Left lung (tissue), 10 donors: ENCODE data around the gene PITPNM3. TPM values are rescaled to one million over a fixed set of nuclear protein-coding genes. Genes with fewer than 3 reads are reported as not detected.

Source experiments
- ATAC-seq: fragments of 200-7000 bp; cut with Tn5 transposase; one replicate; pipeline ENCODE4 v1.9.1; 2020; ENCODE audit warnings: moderate library complexity
- DNase-seq, 4 donors: peaks; one replicate each; pipeline ENCODE4 v3.0.0-alpha.2; 2013 to 2020
- H3K27ac ChIP-seq, 2 donors: fragments of 200-600 bp; sonication (generic) in 1 of 2; one replicate each; pipeline versions ENCODE4 v1.5.0 to v1.8.0; 2020 to 2021
- H3K27me3 ChIP-seq, 2 donors: fragments of 200-600 bp; sonication (generic) in 1 of 2; one replicate each; pipeline versions ENCODE4 v1.5.0 to v1.8.0; 2020 to 2021
- H3K36me3 ChIP-seq, 2 donors: fragments of 200-600 bp; sonication (generic) in 1 of 2; one replicate each; pipeline versions ENCODE4 v1.5.0 to v1.8.0; 2020 to 2021
- H3K4me1 ChIP-seq, 2 donors: fragments of 200-600 bp; one replicate each; pipeline ENCODE4 v1.8.0; 2021
- H3K4me3 ChIP-seq, 2 donors: fragments of 200-600 bp; sonication (generic) in 1 of 2; one replicate each; pipeline versions ENCODE4 v1.5.0 to v1.8.0; 2020 to 2021; ENCODE audit warnings: mild to moderate bottlenecking in 1 of 2
- H3K9me3 ChIP-seq, 2 donors: fragments of 200-600 bp; sonication (generic) in 1 of 2; one replicate each; pipeline versions ENCODE4 v1.5.0 to v1.8.0; 2020 to 2021
- CTCF ChIP-seq, 2 donors: fragments of 200-600 bp; sonication (generic) in 1 of 2; IDR thresholded peaks; one replicate each; pipeline versions ENCODE4 v1.5.0 to v1.8.0; 2021; ENCODE audit warnings: antibody characterized with exemption in 2 of 2
- intact Hi-C, 2 donors: fragments of 100-400 bp; cut with DNase I; formaldehyde crosslinking; loops; one replicate each; pipeline versions ENCODE4 v1.11.2 to v1.14.2; 2022
- polyA plus RNA-seq, 6 donors: library from polyadenylated mRNA; unstranded; fragments of 120-200 nt; gene quantifications; one replicate each; pipeline ENCODE4 v1.2.1, GENCODE V29; 2013; ENCODE audit not compliant: insufficient read length in 6 of 6
- total RNA-seq, 2 donors: library from RNA; stranded (reverse); fragmentation: NEBNext Ultra II Directional; extraction: Animal tissue kit (Norgen Biotek cat#: 25700); gene quantifications; one replicate each; pipeline ENCODE4 v1.2.1, GENCODE V29; 2021
- donor health status: DM: no; HTN: yes; CAD: no.
- donor health status: DM: no; HTN: no; CAD: no.

PITPNM3 gene
- total and polyA plus RNA-seq, 8 donors: 3.6 to 13.8 (median 5.8) TPM

GRCh38 chr17:6497496-6498221 lies 58.7 kb downstream of the PITPNM3 start:
- no peak overlapping the region for H3K4me3 ChIP-seq
- no peak for TF ChIP-seq CTCF (IDR thresholded peaks at IDR 0.05)
- H3K27ac ChIP-seq: no peak overlapping the region
- intact Hi-C loops: no loop called here
- no peak for DNase-seq
- H3K36me3 ChIP-seq: peaks cover 0 to 2% of the 10 kb centered on the region in 2 donors
- ATAC-seq: no peak
- H3K9me3 ChIP-seq: no peaks in the 10 kb centered on the region
- peaks cover 0 to 4% of the 10 kb centered on the region in 2 donors for H3K4me1 ChIP-seq
- H3K27me3 ChIP-seq: peaks cover 0 to 29% of the 10 kb centered on the region in 2 donors

GRCh38 chr17:6496640-6497441 lies 59.5 kb downstream of the PITPNM3 start:
- no peaks in the 10 kb centered on the region for H3K9me3 ChIP-seq
- peaks cover 0 to 29% of the 10 kb centered on the region in 2 donors for H3K27me3 ChIP-seq
- H3K36me3 ChIP-seq: no peaks in the 10 kb centered on the region
- ATAC-seq (no peak), DNase-seq (no peak)
- intact Hi-C loops: no loop called here
- TF ChIP-seq CTCF (IDR thresholded peaks at IDR 0.05): no peak
- no peak overlapping the region for H3K4me3 ChIP-seq
- no peak overlapping the region for H3K27ac ChIP-seq
- peaks cover 0 to 4% of the 10 kb centered on the region in 2 donors for H3K4me1 ChIP-seq

GRCh38 chr17:6496116-6496481 lies 60.3 kb downstream of the PITPNM3 start:
- Histone ChIP-seq H3K4me1 (peaks cover 0 to 4% of the 10 kb centered on the region in 2 donors), H3K9me3 (no peaks in the 10 kb centered on the region), H3K27me3 (peaks cover 0 to 29% of the 10 kb centered on the region in 2 donors), H3K36me3 (no peaks in the 10 kb centered on the region), H3K27ac (no peak overlapping the region), H3K4me3 (no peak overlapping the region)
- ATAC-seq (no peak), DNase-seq (no peak)
- TF ChIP-seq CTCF (IDR thresholded peaks at IDR 0.05): no peak
- intact Hi-C loops: no loop called here

- peaks cover 0 to 29% of the 10 kb centered on the region in 2 donors for H3K27me3 ChIP-seq
- no peaks in the 10 kb centered on the region for H3K9me3 ChIP-seq
- no peaks in the 10 kb centered on the region for H3K36me3 ChIP-seq
- DNase-seq (no peak), ATAC-seq (no peak)
- TF ChIP-seq CTCF (IDR thresholded peaks at IDR 0.05): no peak
- no peak overlapping the region for H3K27ac ChIP-seq
- H3K4me3 ChIP-seq: no peak overlapping the region
- intact Hi-C loops: no loop called here
- H3K4me1 ChIP-seq: peaks cover 0 to 4% of the 10 kb centered on the region in 2 donors
These were observed 60.8 kb downstream of the PITPNM3 start for GRCh38 chr17:6495450-6496115.
